ENCODE measurements around the gene FBXO7.

The FBXO7 gene

GRCh38 chr22:32532820-32533128 is 58.2 kb downstream of the FBXO7 start:
- DNase-seq = no peak

GRCh38 chr22:32533265-32534111 is 58.9 kb downstream of the FBXO7 start:
- no peak for DNase-seq

GRCh38 chr22:32534252-32535235 is 59.9 kb downstream of the FBXO7 start:
- no peak for DNase-seq

- no peak for DNase-seq
Measured at GRCh38 chr22:32535531-32536190, 61.0 kb downstream of the FBXO7 start.

- DNase-seq = no peak
Measured at GRCh38 chr22:32536352-32536751, 61.7 kb downstream of the FBXO7 start.

GRCh38 chr22:32538521-32538920 is 63.9 kb downstream of the FBXO7 start:
- no peak for DNase-seq

GRCh38 chr22:32539631-32540421 is 65.2 kb downstream of the FBXO7 start:
- no peak for DNase-seq

GRCh38 chr22:32541481-32541880 is 66.9 kb downstream of the FBXO7 start:
- no peak for DNase-seq

- DNase-seq = no peak
Measured at GRCh38 chr22:32542066-32542676, 67.6 kb downstream of the FBXO7 start.

GRCh38 chr22:32542677-32543357 is 68.2 kb downstream of the FBXO7 start:
- DNase-seq = no peak

GRCh38 chr22:32544953-32545558 is 70.4 kb downstream of the FBXO7 start:
- no peak for DNase-seq

GRCh38 chr22:32545801-32546200 is 71.2 kb downstream of the FBXO7 start:
- no peak for DNase-seq

- no peak for DNase-seq
Measured at GRCh38 chr22:32546496-32546895, 71.9 kb downstream of the FBXO7 start.

- no peak for DNase-seq
Measured at GRCh38 chr22:32546935-32547334, 72.3 kb downstream of the FBXO7 start.

GRCh38 chr22:32548039-32548438 is 73.4 kb downstream of the FBXO7 start:
- no peak for DNase-seq

Measured in NCI-H2081 (cell line).